ENCODE measurements around the gene MVK.

MVK gene

DNA sequence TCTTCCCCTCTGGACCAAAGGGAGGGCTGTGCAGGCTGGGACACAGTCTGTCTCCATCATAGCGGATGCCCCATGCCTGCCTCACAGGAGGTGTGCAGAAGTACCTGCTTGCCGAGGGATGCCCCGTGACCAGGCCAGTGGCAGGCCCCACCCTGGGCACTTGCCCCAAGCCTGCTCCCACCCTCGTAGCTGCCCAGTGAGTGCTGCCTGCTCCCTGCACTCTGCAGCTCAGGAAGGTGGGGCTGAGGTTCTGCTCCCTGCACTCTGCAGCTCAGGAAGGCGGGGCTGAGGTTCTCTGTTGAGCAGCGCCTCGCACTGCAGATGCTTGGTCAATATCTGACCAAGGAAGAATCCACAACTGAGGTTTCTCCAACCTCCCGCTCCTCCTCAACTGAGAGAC lies 7.2 kb upstream of the MVK start:
- TF ChIP-seq POLR2A (IDR thresholded peaks at IDR 0.05; ENCODE audit: low read length), result no peak
- TF ChIP-seq GATA1 (IDR thresholded peaks at IDR 0.05; ENCODE audit: low read depth, low read length), result no peak
- no peak for DNase-seq

DNA sequence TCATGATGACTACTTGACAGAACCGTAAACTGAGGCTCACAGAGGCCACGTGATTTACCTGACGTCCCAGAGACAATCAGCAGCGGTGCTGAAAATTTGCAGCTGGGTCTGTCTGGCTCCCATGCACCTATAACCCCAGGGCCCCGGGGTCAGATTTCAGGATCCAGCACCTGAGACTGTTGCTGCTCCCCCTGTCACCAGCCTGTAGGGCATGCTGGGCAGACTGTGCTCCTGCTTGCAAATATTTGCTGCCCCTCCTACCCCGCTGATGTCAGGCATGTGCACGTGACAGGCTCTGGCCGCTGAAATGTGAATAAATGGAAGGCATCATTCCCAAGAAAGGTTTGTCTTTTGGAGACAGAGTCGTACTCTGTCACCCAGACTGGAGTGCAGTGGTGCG lies 6.3 kb upstream of the MVK start:
- TF ChIP-seq GATA1 (IDR thresholded peaks at IDR 0.05; ENCODE audit: low read depth, low read length), result no peak
- no peak for TF ChIP-seq POLR2A (IDR thresholded peaks at IDR 0.05; ENCODE audit: low read length)
- DNase-seq, result no peak

DNA sequence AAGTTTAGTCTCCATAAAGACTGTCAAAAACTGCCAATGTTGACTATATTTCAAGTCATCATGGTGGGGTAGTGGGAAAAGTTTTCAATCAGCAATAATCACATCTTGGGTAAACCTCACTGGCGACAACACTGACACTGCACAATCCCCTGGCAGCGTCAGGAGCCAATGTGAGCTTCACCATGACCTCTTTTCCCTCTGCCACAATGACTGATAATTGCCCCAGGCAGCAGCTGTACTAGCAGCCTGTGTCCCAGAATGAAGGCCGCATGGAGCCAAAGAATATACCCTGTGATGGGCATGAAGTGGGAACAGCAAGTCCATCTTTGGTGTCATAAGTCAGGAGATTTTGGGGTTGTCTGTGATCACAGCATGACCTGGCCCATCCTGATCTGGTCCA lies 5.6 kb upstream of the MVK start:
- DNase-seq, result no peak
- TF ChIP-seq GATA1 (IDR thresholded peaks at IDR 0.05; ENCODE audit: low read depth, low read length) (no peak), POLR2A (IDR thresholded peaks at IDR 0.05; ENCODE audit: low read length) (no peak)

DNA sequence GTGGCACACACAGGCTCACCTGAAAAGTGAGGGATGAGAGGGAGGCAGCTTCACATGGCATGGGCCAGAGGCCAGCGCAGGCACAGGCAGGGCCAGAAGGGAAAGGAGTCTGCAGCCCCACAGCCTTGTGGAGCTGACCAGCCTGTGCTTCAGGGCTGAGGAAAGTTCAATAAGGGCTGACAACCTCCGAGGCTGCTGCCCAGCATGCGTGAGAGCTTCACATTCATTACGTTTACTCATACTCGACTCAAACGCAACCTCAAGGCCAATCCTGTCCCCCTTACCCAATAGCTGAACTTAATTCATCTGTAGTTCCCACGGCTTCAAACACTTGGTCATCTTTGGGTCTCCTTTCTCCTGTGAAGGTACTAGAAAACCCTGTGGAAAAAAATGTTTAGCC lies 5.1 kb upstream of the MVK start:
- DNase-seq, result no peak
- TF ChIP-seq GATA1 (IDR thresholded peaks at IDR 0.05; ENCODE audit: low read depth, low read length) (no peak), POLR2A (IDR thresholded peaks at IDR 0.05; ENCODE audit: low read length) (no peak)

DNA sequence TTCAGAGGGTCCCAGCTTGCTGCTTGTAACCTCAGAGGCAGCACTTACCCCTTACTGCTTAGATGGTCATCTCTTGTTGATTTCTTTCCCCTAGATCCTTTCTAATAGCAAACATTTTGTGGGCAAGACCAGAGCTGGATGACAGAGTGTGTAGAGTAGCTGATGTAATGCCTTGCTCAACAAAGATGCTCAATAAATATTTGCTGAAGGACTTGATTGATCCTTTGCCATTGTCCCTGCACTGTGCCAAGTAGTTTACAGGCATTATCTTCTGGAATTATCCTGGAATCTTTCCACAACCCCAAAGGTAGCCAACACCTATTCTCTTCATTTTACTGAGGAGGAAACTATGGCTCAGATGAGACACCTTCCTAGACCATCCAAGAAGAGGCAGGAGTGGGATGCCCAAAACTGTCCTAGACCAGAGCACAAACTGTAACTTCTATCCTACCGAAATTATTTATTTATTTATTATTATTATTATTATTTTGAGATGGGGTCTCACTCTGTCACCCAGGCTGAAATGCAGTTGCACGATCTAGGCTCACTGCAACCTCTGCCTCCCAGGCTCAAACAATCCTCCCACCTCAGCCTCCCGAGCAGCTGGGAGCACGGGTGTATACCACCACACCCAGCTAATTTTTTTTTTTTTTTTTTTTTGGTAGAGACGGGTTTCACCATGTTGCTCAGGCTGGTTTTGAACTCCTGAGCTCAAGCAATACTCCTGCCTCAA lies 1.7 kb upstream of the MVK start:
- no peak for DNase-seq
- no peak for TF ChIP-seq POLR2A (IDR thresholded peaks at IDR 0.05; ENCODE audit: low read length)
- no peak for TF ChIP-seq GATA1 (IDR thresholded peaks at IDR 0.05; ENCODE audit: low read depth, low read length)

DNA sequence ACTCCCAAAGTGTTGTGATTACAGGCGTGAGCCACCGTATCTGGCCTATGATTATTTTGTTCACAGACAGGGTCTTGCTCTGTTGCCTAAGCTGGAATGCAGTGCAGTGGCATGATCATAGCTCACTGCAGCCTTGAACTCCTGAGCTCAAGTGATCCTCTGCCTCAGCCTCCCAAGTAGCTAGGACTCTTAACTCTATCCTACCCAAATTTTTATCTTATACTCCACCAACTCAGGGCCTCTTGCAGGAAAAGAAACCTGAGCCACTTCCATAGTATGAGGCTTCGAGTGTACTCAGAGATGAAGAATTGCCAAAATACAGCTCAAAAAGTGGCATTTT lies 1.1 kb upstream of the MVK start:
- TF ChIP-seq POLR2A (IDR thresholded peaks at IDR 0.05; ENCODE audit: low read length) (no peak), GATA1 (IDR thresholded peaks at IDR 0.05; ENCODE audit: low read depth, low read length) (no peak)
- DNase-seq, result peak; percentile 21 to 33

DNA sequence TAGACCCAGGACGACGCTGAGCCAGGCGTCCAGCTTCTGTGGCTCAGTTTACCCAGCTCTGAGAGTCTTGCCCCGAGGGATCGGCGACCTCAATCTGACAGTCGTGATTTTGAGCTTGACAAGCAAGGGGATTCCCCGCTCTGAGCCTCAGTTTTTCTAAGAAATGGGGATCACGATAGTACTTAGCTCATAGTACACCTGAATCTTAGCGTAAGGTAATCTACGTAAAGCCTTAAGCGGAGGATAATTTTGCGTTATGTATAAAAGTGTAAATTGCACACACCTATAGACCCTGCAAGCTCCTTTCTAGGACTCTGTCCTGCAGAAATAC lies 285 bp downstream of the MVK start:
- no peak for DNase-seq
- TF ChIP-seq POLR2A (IDR thresholded peaks at IDR 0.05; ENCODE audit: low read length) (no peak), GATA1 (IDR thresholded peaks at IDR 0.05; ENCODE audit: low read depth, low read length) (no peak)

DNA sequence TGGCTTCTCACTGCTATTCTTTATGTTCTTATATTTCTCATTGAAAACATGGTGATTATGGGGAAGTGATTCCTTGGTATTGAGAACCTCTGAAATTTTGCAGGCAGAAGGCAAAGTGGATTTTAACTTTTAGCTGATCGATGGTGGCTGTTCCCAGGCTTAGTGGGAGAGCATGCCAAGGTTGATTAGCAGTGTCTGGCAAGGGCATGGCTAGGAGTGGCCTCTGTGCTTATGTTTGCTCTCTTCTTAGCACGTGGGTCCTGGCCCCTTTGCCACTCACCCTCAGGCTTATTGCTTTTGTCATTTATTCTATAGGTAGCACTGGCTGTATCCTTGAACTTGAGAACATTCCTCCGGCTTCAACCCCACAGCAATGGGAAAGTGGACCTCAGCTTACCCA lies 2.1 kb downstream of the MVK start:
- TF ChIP-seq POLR2A (IDR thresholded peaks at IDR 0.05; ENCODE audit: low read length) (no peak), GATA1 (IDR thresholded peaks at IDR 0.05; ENCODE audit: low read depth, low read length) (no peak)
- DNase-seq, result no peak

DNA sequence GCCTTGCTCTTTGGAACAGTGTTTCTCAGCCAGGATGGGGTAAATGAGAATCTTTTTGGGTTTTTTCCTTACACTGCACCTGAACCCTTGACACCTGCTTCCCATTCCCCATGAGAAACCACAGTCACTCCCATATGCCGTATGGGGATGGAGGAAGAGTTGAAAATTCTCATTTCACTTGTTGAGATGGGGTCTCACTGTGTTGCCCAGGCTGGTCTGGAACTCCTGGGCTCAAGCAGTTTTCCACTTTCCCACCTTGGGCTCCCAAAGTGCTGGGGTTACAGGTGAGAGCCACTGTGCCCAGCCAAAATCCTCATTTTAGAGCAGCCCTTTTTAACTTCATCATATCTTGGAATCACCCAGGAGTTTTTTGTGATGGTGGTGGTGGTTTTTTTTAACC lies 3.7 kb downstream of the MVK start:
- no peak for DNase-seq
- TF ChIP-seq POLR2A (IDR thresholded peaks at IDR 0.05; ENCODE audit: low read length) (no peak), GATA1 (IDR thresholded peaks at IDR 0.05; ENCODE audit: low read depth, low read length) (no peak)

DNA sequence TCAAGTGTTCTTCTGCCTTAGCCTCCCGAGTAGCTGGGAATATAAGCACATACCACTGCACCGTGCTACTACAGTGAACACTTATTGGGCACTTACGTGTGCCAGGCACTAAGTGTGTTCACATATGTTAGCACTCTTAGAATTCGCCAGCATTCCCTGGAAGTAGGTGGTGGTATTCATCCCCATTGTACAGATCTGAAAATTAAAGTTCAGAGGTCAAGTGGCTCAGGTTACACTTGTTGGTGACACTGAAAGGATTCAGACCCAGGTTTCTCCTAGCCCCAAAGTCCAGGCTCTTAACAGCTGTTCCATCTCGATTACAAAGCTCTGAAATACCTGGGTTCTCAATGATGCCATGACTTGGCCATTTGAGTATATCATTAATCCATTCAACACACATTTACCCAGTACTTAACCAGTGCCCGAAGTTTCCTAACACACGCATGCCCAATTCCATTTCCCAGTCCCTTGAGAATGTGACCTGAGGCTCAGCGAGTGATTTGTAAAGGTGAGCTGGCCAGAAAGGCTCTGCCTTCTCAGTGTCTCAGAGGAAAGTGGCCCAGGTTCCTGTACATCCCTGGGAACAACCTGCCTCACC lies 4.8 kb downstream of the MVK start:
- TF ChIP-seq GATA1 (IDR thresholded peaks at IDR 0.05; ENCODE audit: low read depth, low read length) (no peak), POLR2A (IDR thresholded peaks at IDR 0.05; ENCODE audit: low read length) (no peak)
- DNase-seq, result no peak

DNA sequence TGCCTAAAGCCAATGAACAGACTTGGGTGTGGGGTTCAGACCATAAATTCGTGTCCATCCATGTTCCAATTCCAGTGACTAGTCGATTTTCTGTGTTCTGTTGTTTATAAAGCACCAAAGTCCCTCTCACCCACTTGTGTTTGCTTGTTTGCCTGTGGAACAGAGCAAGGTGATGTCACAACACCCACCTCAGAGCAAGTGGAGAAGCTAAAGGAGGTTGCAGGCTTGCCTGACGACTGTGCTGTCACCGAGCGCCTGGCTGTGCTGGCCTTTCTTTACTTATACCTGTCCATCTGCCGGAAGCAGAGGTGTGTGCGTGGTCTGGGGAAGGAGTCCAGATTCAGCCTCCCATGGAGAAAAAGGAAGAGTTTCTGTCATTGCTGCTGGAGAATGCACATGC lies 6.0 kb downstream of the MVK start:
- TF ChIP-seq GATA1 (IDR thresholded peaks at IDR 0.05; ENCODE audit: low read depth, low read length) (no peak), POLR2A (IDR thresholded peaks at IDR 0.05; ENCODE audit: low read length) (no peak)
- DNase-seq, result no peak

DNA sequence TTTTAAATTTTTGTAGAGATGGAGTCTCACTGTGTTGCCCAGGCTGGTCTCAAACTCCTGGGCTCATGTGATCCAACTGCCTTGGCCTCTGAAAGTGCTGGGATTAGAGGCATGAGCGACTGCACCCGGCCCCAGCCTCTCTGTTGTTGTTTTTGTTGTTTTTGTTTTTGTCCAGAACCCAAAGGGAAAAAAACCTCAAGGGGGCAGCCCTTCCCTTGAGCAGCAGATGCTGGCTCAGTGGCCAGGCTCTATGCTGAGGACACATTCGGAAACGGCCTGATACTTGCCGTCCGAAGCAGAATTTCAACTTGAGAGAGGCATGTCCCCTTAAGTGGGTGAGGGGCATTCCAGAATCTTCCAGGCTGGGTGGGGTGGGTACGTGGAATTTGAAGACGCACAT lies 6.7 kb downstream of the MVK start:
- TF ChIP-seq GATA1 (IDR thresholded peaks at IDR 0.05; ENCODE audit: low read depth, low read length) (no peak), POLR2A (IDR thresholded peaks at IDR 0.05; ENCODE audit: low read length) (no peak)
- DNase-seq, result no peak

DNA sequence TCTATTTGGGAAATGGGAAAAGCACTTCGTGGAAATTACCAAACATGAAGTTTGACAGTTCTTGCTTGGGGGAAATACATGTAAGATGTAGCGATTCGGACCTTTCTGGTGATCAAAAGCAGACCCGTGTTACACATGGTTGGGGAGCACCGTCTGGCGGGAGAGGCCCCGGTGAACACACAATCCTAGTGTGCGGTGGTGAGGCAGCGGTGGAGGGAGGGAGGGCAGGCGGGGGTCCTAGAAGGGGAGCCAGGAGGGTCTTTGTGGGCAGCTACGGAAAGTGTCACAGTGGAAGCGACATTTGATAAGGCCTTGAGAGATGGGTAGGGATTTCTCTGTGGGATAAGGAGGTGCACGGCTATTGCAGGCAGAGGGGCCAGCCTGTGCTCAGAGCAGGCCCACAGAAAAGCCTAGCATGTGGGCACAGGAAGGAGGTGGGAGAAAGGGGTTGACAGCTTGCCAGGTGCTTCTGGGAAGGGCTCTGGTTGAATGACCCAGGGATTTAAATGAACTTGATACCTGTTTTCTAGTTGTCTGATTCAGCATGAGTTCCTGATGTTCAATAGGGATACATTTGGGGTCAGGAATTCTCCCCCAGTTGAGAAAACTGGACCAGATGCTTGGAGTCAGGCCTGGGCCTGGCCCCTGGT lies 7.2 kb downstream of the MVK start:
- no peak for TF ChIP-seq GATA1 (IDR thresholded peaks at IDR 0.05; ENCODE audit: low read depth, low read length)
- no peak for TF ChIP-seq POLR2A (IDR thresholded peaks at IDR 0.05; ENCODE audit: low read length)
- DNase-seq, result no peak

DNA sequence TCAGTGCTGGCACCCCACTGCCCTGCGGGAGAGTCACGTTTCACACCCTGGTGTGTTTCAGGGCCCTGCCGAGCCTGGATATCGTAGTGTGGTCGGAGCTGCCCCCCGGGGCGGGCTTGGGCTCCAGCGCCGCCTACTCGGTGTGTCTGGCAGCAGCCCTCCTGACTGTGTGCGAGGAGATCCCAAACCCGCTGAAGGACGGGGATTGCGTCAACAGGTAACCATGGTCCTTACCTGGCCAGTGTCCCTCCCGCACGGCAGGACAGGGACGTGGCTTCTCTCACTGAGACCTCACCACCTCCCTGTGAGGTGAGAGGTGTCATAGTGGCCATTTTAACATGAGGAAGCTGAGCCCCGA lies 7.7 kb downstream of the MVK start:
- TF ChIP-seq GATA1 (IDR thresholded peaks at IDR 0.05; ENCODE audit: low read depth, low read length) (no peak), POLR2A (IDR thresholded peaks at IDR 0.05; ENCODE audit: low read length) (no peak)
- DNase-seq, result no peak

DNA sequence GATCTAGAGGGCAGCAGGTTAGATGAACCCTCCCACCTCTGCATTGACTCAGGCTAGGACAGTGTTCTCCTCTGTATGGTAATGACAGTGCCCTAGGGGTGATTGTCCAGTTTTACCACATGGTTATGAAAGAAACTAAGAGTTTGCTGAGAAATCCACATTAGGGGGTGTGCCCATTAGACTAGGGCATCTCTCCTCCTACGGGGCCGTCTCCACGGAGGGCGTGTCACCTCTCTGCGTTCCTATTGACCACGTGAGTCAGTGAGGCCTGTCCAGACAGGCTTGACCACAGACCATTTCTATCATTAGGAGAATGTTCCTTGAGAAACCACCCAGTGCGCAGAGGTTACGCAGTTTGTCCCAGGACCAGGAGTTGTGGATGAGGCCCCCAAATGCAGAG lies 8.3 kb downstream of the MVK start:
- DNase-seq, result no peak
- TF ChIP-seq GATA1 (IDR thresholded peaks at IDR 0.05; ENCODE audit: low read depth, low read length), result no peak
- TF ChIP-seq POLR2A (IDR thresholded peaks at IDR 0.05; ENCODE audit: low read length), result no peak
